GM12873 (cell line): ENCODE results near the gene ANKLE1.

ENCODE experiments used
- TF ChIP-seq, protein P1 (sequence below): IDR thresholded peaks from 2 replicates; pipeline ENCODE4 v1.5.1; 2012; ENCODE audit warnings: low read depth, mild to moderate bottlenecking, moderate library complexity, low read length, control low read depth; ENCODE audit not compliant: insufficient read depth; ENCODE audit errors: missing control alignments

The ANKLE1 gene

GRCh38 chr19:17303167-17303939 lies 21.7 kb downstream of the ANKLE1 start, which contains the start of gene ABHD8:
Gene ABHD8 (minus strand): TSS chr19:17303425. CDS start chr19:17301616, 1,809 bp downstream.
- TF ChIP-seq, protein P1, sequence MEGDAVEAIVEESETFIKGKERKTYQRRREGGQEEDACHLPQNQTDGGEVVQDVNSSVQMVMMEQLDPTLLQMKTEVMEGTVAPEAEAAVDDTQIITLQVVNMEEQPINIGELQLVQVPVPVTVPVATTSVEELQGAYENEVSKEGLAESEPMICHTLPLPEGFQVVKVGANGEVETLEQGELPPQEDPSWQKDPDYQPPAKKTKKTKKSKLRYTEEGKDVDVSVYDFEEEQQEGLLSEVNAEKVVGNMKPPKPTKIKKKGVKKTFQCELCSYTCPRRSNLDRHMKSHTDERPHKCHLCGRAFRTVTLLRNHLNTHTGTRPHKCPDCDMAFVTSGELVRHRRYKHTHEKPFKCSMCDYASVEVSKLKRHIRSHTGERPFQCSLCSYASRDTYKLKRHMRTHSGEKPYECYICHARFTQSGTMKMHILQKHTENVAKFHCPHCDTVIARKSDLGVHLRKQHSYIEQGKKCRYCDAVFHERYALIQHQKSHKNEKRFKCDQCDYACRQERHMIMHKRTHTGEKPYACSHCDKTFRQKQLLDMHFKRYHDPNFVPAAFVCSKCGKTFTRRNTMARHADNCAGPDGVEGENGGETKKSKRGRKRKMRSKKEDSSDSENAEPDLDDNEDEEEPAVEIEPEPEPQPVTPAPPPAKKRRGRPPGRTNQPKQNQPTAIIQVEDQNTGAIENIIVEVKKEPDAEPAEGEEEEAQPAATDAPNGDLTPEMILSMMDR: peak; percentile 46

- TF ChIP-seq, protein P1: no peak
Observed at GRCh38 chr19:17303940-17304267, 22.2 kb downstream of the ANKLE1 start.

DNA sequence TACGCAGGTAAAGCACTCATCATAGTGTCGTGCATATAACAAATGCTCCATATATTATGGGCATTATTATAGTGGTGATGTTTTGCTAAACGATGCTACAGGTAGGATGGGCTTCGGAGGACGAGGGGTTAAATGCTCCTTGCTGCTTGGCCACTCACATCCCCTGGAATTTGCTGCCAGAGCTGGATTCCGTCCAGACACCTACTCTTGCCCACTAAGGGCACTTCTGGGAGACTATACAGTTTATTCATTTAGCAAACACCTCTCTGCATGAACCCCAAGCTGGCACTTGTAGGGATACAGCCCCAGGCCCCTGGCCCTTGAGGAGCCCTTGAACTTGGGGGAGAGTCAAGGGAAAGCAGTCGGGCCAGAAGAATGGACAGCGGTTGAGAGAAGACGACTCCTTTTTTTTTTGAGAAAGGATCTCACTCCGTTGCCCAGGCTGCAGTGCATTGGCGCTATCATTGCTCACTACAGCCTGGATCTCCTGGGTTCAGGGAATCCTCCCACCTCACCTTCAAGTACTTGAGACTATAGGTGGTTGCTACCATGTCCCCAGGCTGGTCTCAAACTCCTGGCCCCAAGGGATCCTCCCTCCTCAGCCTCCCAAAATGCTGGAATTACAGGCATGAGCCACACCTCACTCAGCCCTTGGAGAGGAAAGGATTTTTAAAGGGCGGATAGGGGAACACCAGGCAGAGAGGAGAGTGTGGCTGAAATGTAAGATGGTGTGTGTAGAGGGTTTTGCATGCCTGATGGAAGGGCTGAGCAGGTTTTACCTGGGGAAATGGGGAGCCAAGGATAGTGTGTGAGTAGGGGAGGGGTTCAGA lies 22.9 kb downstream of the ANKLE1 start:
- TF ChIP-seq, protein P1: no peak

DNA sequence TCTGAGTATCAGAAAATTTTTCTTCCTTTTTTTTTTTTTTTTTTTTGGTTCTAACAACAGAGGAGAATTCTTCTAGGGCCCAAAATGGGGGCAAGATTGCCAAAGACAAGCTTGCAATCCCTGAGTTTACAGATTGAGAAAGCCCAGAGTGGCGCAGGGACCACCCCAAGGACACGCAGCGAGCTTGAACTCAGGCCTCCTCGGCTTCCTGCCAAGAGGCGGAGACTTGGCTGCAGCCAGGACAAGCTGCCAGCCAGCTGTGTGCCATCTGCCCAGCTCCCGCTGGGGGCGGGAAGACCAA lies 23.5 kb downstream of the ANKLE1 start:
- TF ChIP-seq, protein P1: no peak

- TF ChIP-seq, protein P1: peak; percentile 77
Observed at GRCh38 chr19:17305517-17306284, 24.0 kb downstream of the ANKLE1 start, which contains the start of gene MRPL34. Gene MRPL34 (plus strand): TSS chr19:17305872. CDS start chr19:17305893, 21 bp downstream.

DNA sequence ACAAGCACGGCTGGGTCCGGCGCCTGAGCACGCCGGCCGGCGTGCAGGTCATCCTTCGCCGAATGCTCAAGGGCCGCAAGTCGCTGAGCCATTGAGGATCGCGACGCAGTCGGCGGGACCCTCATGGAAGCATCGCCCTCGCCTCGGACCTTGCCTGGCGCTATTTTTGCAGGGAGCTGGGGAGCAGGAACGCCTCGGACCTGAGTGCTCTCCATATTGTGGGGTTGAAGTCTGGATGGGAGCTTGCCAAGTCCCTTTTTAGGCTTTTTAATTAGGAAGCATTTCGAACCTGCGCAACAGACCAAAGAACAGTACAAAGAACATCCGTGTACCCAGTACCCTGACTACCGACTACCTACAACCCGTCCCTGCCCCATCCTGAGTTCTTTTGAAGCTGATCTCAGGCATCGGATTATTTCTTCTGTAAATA lies 24.6 kb downstream of the ANKLE1 start:
- TF ChIP-seq, protein P1: no peak
